ENCODE data around the gene ZYG11B.
"Not testable (repeated sequence)": the region's sequence is repeated elsewhere in the genome, so short reads cannot be mapped to it uniquely, and the experiment has no call there.

The ZYG11B gene

DNA sequence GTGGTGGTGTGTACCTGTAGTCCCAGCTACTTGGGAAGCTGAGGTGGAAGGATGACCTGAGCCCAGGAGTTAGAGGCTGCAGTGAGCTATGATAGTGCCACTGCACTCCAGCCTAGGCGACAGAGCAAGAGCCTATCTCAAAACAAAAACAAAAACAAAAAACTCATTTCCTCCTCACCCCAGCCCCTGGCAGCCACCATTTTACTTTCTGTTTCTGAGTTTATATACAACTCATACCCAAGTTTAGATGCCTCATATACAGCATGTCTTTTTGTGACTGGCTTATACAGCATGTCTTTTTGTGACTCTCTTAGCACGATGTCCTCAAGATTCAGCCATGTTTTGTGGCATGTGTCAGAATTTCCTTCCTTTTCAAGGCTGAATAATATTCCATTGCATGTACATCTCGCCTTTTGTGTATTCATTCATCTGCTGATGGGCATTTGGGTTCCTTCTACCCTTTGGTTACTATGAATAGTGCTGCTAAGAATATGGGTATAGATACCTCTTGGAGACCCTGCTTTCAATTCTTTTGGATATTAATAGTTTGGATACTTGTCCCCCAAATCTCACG is 42.8 kb upstream of the ZYG11B start:
- TF ChIP-seq, protein P1, sequence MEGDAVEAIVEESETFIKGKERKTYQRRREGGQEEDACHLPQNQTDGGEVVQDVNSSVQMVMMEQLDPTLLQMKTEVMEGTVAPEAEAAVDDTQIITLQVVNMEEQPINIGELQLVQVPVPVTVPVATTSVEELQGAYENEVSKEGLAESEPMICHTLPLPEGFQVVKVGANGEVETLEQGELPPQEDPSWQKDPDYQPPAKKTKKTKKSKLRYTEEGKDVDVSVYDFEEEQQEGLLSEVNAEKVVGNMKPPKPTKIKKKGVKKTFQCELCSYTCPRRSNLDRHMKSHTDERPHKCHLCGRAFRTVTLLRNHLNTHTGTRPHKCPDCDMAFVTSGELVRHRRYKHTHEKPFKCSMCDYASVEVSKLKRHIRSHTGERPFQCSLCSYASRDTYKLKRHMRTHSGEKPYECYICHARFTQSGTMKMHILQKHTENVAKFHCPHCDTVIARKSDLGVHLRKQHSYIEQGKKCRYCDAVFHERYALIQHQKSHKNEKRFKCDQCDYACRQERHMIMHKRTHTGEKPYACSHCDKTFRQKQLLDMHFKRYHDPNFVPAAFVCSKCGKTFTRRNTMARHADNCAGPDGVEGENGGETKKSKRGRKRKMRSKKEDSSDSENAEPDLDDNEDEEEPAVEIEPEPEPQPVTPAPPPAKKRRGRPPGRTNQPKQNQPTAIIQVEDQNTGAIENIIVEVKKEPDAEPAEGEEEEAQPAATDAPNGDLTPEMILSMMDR (IDR thresholded peaks at IDR 0.05; ENCODE audit: insufficient read depth, low read length, missing control alignments) = no peak
- ChIA-PET POLR2A (no interaction called here), CTCF (no interaction called here)
- no peak for DNase-seq (ENCODE audit: low read depth, low spot score)
- no peak overlapping the region for H3K4me3 ChIP-seq (ENCODE audit: low read depth, low read length)

DNA sequence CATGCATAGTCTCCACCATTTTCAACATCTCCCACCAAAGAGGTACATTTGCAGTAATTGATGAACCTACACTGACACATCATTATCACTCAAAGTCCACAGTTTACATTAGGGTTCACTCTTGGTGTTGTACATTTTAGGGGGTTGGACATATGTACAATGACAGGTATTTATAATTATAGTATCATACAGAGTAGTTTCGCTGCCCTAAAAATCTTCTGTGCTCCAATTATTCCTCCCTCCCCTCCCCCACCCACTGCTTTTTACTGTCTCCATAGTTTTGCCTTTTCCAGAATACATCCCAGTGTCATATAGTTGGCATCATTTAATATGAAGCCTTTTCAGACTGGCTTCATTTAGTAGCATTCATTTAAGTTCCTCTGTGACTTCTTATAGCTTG is 41.7 kb upstream of the ZYG11B start:
- H3K4me3 ChIP-seq (ENCODE audit: low read depth, low read length) = no peak overlapping the region
- CTCF ChIA-PET = interaction anchor here (0.8 to 1.0 kb wide), 4 partner anchors 12 to 245 kb away, joined by 3 read pairs; no protein-coding TSS in a partner anchor
- no peak for DNase-seq (ENCODE audit: low read depth, low spot score)
- POLR2A ChIA-PET = no interaction called here
- TF ChIP-seq, protein P1 (IDR thresholded peaks at IDR 0.05; ENCODE audit: insufficient read depth, low read length, missing control alignments) = no peak

GRCh38 chr1:52686261-52686751 is 39.9 kb upstream of the ZYG11B start:
- not testable (repeated sequence) for DNase-seq (ENCODE audit: low read depth, low spot score); H3K4me3 ChIP-seq (ENCODE audit: low read depth, low read length)
- ChIA-PET POLR2A (interaction anchor here (0.6 to 1.2 kb wide), 2 partner anchors 40 to 57 kb away, joined by 3 to 5 read pairs; partner anchors contain the start of gene ZYG11B), CTCF (interaction anchor here (0.6 to 4.0 kb wide), 36 partner anchors 9 to 559 kb away, joined by 3 to 36 read pairs (median 4); partner anchors contain the start of genes CC2D1B and COA7)
- TF ChIP-seq, protein P1 (IDR thresholded peaks at IDR 0.05; ENCODE audit: insufficient read depth, low read length, missing control alignments) = peak; percentile 66

DNA sequence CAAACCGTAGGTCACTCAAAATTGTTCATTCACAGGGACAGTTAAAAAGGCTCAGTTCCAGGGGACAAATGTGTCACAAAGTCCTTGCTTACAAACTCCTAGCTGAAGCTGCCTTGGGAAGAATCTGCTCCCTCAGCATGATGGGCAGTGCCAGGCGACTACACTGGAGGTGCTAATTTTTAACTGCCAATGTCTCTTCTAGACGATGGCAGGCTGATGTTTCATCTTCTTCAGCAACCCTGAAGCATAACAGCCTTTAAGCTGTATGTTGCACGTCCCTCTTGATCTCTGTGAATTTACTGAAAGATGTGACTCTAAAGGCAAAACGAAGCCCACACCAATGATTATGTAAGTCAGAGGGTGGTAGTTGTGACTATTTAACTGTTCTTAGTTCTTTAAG is 39.4 kb upstream of the ZYG11B start:
- POLR2A ChIA-PET = no interaction called here
- no peak for DNase-seq (ENCODE audit: low read depth, low spot score)
- no peak overlapping the region for H3K4me3 ChIP-seq (ENCODE audit: low read depth, low read length)
- CTCF ChIA-PET = interaction anchor here (0.7 to 4.0 kb wide), 35 partner anchors 9 to 560 kb away, joined by 3 to 36 read pairs (median 4); partner anchors contain the start of genes CC2D1B and COA7
- TF ChIP-seq, protein P1 (IDR thresholded peaks at IDR 0.05; ENCODE audit: insufficient read depth, low read length, missing control alignments) = no peak

DNA sequence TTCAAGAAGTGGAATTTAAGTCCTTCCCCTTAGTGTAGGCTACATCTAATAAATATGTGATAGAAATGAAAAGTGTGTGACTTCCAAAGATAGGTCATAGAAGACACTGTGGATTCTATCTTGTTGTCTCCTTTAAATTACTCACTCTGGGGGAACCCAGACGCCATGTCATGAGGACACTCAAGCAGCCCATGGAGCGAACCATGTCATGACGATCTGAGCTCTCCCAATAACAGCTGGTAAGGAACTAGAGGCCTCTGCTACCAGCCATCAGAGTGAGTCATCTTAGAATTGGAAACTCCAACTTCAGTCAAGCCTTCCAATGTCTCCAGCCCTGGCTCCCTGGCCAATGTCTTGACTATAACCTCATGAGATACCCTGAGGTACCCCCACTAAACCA is 34.4 kb upstream of the ZYG11B start:
- ChIA-PET POLR2A (no interaction called here), CTCF (no interaction called here)
- no peak overlapping the region for H3K4me3 ChIP-seq (ENCODE audit: low read depth, low read length)
- DNase-seq (ENCODE audit: low read depth, low spot score) = no peak
- TF ChIP-seq, protein P1 (IDR thresholded peaks at IDR 0.05; ENCODE audit: insufficient read depth, low read length, missing control alignments) = no peak

- ChIA-PET CTCF (interaction anchor here (0.7 kb wide), 1 partner anchor 288 kb away, joined by 3 read pairs; no protein-coding TSS in a partner anchor), POLR2A (no interaction called here)
- no peak for DNase-seq (ENCODE audit: low read depth, low spot score)
- TF ChIP-seq, protein P1 (IDR thresholded peaks at IDR 0.05; ENCODE audit: insufficient read depth, low read length, missing control alignments) = no peak
- no peak overlapping the region for H3K4me3 ChIP-seq (ENCODE audit: low read depth, low read length)
Measured at GRCh38 chr1:52692697-52693096, 33.6 kb upstream of the ZYG11B start.

DNA sequence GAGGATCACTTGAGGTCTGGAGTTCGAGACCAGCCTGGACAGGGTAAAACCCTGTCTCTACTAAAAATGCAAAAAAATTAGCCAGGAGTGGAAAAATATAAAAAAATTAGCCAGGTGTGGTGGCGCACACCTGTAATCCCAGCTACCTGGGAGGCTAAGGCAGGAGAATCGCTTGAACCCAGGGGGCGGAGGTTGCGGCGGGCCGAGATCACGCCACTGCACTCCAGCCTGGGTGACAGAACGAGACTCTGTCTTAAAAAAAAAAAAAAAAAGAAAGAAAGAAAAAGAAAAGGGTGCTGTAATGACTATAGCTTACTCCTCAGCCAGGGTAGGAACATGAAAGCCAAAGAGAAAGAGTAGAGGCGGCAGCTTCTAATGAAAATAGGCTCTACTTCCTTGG is 32.9 kb upstream of the ZYG11B start:
- POLR2A ChIA-PET; DNase-seq (ENCODE audit: low read depth, low spot score); CTCF ChIA-PET: not testable (repeated sequence)

More for the DNA sequence above, 32.9 kb upstream of the ZYG11B start:
- not testable (repeated sequence) for H3K4me3 ChIP-seq (ENCODE audit: low read depth, low read length)
